GM21447 (cell line): ENCODE measurements around the gene ZNF521.

Experiments
- ATAC-seq: cut with Tn5 transposase; IDR thresholded peaks from one replicate; pipeline ENCODE4 v1.9.1; 2021; ENCODE audit not compliant: unreplicated experiment

The ZNF521 gene

DNA sequence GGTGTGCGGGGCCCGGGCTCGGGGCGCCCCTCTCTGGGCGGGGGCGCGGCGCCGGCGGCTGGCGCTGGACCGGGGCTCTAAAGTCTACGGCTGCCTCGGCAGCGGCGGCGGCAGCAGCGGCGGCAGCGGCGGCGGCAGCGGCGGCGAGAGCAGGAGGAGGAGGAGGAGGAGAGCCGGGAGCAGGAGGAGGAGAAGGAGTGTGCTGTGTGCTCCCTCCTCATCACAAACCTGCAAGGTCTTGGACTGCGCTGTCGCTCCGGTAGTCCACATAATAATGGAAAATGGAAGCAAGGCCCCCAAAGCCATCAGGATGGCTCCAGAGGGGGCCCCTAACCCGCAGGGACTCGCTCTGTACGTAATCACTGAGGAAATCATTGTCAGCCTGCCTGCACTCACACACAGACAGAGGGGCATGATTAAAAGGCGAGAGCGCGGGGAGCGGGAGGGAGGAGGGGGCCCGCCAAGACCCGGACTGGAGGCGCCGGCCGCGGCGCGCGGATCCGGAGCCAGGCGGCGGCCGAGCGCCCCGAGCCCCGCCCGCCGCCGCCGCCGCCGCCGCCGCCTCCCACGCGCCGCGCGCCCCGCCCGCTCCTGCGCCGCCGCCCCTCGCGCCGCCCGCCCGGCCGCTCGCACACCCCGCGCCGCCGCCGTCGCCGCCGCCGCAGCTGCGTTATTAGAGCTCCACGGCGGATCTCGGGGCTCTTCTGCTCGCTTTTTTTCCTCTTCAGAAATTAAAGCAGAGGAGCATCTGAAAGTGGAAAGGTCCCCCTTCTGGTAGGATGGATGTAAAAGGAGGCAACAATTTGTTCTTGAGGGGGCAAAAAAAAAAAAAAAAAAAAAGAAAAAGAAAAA, at the start of gene ZNF521:
Gene ZNF521 (minus strand): TSS at position 390 of the 852 bp plus-strand sequence. CDS start 1,220 bp downstream, outside the sequence.
- peak; percentile 66 for ATAC-seq

DNA sequence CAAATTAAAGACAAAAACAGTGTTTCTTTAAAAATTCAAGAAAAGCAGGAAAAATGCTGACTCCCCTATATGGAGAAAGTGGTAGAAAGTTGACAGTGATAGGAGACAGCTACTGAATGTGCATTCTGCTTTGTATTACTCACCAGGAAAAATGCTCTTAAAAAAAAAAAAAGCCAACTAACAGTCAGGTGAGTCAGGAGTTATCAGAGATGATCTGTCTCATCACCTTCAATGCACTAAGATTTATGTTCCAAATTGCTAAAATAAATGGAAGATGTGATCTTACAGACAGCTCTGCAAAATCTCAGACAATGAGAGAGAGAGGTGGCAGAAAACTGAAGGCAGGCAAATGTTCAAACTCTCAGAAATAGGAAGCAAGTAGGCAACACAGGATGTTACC, 47.6 kb upstream of the ZNF521 start:
- no peak for ATAC-seq

DNA sequence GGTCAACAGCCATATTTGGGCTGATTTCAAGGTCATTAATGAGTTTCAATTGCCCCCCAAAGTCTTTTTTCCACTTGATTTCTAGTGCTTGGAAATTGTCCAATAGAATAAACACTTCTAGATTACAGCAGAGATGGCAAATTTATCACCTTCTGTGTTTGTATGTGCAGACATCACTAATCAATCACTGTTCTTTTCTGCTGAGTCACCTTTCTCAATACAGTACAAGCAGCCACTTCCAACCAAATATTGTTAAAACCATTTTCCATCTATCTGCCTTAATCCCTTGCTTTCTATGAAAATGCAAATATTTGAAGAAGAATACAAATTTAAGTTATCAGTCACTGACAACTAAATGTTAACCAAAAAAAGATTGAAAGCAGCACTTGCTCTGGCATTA, 40.2 kb upstream of the ZNF521 start:
- no peak for ATAC-seq

GRCh38 chr18:25373432-25374179, 21.6 kb upstream of the ZNF521 start:
- ATAC-seq = no peak

GRCh38 chr18:25370391-25370790, 18.4 kb upstream of the ZNF521 start:
- no peak for ATAC-seq

GRCh38 chr18:25365242-25365641, 13.3 kb upstream of the ZNF521 start:
- no peak for ATAC-seq

GRCh38 chr18:25364732-25365131, 12.8 kb upstream of the ZNF521 start:
- ATAC-seq = no peak

- no peak for ATAC-seq
Measured at GRCh38 chr18:25360301-25360899, 8.4 kb upstream of the ZNF521 start.

- ATAC-seq = no peak
Measured at GRCh38 chr18:25353080-25353479, 1.1 kb upstream of the ZNF521 start.

DNA sequence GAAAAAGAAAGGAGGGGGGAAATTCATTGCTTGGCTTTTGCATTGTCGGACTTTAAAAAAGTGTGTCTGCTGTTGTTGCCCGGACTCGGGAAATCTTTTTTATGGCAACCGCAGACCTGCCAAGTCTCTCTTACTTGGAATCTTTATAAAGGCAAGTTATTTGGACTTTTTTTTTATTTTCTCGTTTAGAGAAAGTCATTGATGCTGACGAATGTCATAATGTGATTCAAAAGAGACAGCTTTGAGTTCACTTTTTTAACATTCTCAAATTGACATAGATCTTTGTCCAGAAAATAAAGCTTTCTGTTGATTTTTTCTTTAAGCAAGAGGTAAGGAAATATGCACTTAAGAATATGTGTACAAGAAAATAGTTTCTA, 651 bp upstream of the ZNF521 start:
- ATAC-seq = no peak

DNA sequence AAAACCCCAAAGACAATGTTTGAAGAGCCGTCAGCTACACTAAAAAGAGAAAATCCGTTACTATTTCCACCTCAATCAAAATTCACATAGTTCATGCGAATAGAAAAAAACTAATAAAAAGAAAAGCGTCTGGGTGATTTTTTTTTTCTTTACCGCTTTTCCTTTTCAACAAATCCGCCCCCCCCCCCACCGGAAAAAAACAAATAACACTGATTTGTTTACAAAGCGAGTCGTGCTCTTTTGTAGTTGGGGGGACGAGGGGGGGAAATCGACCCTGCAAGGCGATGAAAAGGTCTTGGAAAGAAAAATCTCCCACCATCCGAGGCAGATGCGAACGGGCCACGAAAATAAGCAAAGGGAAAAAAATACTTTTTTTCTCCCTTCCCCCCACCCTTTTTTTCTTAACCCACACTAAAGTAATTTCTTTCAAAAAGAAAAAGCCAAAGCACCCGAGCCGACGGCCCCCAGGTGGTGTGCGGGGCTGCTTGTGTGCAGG, 638 bp downstream of the ZNF521 start:
- ATAC-seq = no peak

DNA sequence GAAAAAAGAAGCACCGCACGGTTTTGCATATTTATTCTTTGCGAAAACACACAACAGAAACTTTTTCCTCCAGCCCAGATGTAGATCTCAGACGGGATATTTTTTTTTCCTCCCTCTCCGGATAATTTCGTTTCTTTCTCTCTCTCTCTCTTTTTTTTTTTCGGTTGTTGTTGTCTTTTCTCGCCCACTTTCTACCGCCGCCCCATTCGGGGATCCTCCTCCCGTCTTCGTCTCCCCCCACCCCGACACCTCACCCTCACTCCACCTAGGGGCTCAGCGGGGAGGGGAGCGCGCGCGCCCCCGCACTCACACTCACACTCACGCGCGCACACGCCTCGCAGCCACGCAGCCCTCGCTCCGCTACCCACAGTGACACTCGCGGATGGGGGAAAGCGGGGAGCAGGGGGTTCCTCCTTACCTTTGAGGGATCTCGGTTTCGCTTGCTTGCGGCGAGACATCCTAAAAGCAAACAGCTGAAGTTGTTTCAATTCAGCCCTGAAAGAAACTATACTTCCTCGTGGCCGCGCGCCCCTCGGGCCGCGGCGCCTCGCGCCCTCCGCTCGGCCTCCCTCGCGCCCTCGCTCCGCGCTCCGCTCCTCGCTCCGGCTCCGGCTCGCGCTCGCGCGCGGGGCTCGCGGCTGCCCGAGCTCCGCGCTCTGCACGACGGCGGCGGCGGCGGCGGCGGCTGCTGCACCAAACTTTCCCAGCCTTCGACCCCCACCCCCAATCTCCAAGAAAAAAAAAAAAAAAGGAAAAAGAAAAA, 1.3 kb downstream of the ZNF521 start:
- peak; percentile 49 for ATAC-seq

- ATAC-seq = no peak
Measured at GRCh38 chr18:25349926-25350487, 2.0 kb downstream of the ZNF521 start.

GRCh38 chr18:25349131-25349925, 2.6 kb downstream of the ZNF521 start:
- no peak for ATAC-seq

GRCh38 chr18:25348386-25349130, 3.4 kb downstream of the ZNF521 start:
- ATAC-seq = no peak

- no peak for ATAC-seq
Measured at GRCh38 chr18:25346561-25346960, 5.4 kb downstream of the ZNF521 start.

DNA sequence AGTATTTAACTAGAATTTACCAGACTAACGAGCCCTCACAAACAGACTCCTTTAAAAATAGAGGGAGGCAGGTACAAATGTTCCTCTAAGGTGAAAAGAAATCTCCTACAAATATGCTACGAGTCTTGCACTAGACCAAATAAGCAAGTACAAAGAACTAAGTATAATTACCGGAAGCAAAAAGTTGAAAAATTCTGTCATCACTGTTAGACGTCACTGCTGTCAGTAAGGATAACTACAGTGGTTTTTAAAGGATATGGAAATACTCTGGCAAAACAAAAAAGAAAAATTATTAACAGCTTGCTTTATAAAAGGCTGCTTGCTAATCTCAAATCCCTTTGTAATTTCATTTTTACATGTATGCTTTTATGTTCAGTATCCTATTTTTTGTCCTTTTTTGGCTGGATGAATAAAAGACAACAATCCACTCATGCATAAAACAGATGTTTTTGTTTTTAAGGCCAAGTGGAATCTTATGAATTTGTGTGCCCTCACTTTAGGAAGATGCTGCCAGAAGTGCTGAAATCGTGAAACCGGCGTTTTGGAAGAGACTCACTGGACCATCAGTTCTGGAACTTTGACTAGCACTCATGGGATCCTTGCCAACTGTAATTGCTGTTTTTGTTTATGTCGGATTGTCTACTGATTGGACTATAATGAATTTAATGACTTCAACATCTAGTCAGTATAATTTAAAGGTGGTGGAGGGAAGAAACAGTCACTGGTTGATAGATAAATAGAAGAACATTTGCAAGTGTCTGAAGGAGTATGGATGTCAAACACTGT, 6.7 kb downstream of the ZNF521 start:
- no peak for ATAC-seq

DNA sequence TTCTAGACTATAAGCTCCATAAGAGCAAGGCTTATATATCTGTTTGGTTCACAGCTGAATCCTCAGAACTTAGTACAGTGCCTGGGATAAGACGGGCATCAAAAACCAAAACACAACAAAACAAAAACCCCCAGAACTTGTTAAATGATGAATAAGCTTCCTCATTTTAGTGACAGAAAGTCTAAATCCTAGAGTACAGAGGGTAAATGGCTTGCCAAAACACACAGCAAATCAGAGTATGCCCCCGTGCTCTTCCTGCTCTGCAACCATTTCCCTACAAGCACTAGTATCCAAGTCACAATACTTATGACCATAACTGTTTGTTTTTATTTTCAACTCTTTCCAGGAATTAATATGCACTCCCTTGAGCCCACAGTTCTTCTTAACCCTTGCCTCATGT, 10.1 kb downstream of the ZNF521 start:
- ATAC-seq = no peak
